PFSK-1 (cell line): ENCODE measurements around the gene CNN3.

Experiments
- FOXP2 ChIP-seq: optimal IDR thresholded peaks from 2 replicates; pipeline ENCODE3; 2011; ENCODE audit warnings: borderline replicate concordance, control low read depth, inconsistent platforms; ENCODE audit not compliant: insufficient read depth; ENCODE audit errors: extremely low read length, extremely low read depth
- POLR2AphosphoS5 ChIP-seq: IDR thresholded peaks from 2 replicates; pipeline ENCODE4 v1.6.1; 2012; ENCODE audit warnings: low read depth, mild to moderate bottlenecking, control low read depth, low read length, moderate library complexity
- REST ChIP-seq, 2 experiments: IDR thresholded peaks; 2 replicates each; pipeline versions ENCODE4 v1.6.1 to v1.8.0; 2011 to 2012; ENCODE audit warnings: low read depth in 2 of 2, low read length in 2 of 2, control low read depth in 1 of 2, inconsistent platforms in 1 of 2, mild to moderate bottlenecking in 1 of 2, moderate library complexity in 1 of 2; ENCODE audit not compliant: insufficient read depth in 1 of 2
- SIN3A ChIP-seq: IDR thresholded peaks from 2 replicates; pipeline ENCODE4 v1.6.1; 2012; ENCODE audit warnings: mild to moderate bottlenecking, low read length, moderate library complexity, borderline replicate concordance; ENCODE audit not compliant: insufficient read depth
- TAF1 ChIP-seq: IDR thresholded peaks from 2 replicates; pipeline ENCODE4 v1.6.1; 2012; ENCODE audit warnings: low read length, control low read depth, borderline replicate concordance; ENCODE audit not compliant: insufficient read depth

CNN3 gene

GRCh38 chr1:94917251-94917650, 9.7 kb downstream of the CNN3 start:
- TF ChIP-seq SIN3A: no peak
- TF ChIP-seq POLR2AphosphoS5: no peak
- TF ChIP-seq REST (IDR thresholded peaks at IDR 0.05; ENCODE audit: insufficient read depth in 1 of 2, low read depth in 2 of 2, low read length in 2 of 2): no peak
- TF ChIP-seq FOXP2: no peak
- no peak for TF ChIP-seq TAF1

GRCh38 chr1:94912263-94913184, 14.4 kb downstream of the CNN3 start:
- TF ChIP-seq TAF1: no peak

GRCh38 chr1:94909486-94909885, 17.4 kb downstream of the CNN3 start:
- TF ChIP-seq SIN3A (no peak), REST (IDR thresholded peaks at IDR 0.05; ENCODE audit: insufficient read depth in 1 of 2, low read depth in 2 of 2, low read length in 2 of 2) (no peak), FOXP2 (no peak), POLR2AphosphoS5 (no peak), TAF1 (no peak)

GRCh38 chr1:94908965-94909364, 17.9 kb downstream of the CNN3 start:
- no peak for TF ChIP-seq POLR2AphosphoS5

- TF ChIP-seq FOXP2 (no peak), POLR2AphosphoS5 (no peak), TAF1 (no peak), SIN3A (no peak), REST (IDR thresholded peaks at IDR 0.05; ENCODE audit: insufficient read depth in 1 of 2, low read depth in 2 of 2, low read length in 2 of 2) (no peak)
Measured at GRCh38 chr1:94908190-94908589, 18.7 kb downstream of the CNN3 start.

GRCh38 chr1:94907136-94907535, 19.8 kb downstream of the CNN3 start:
- TF ChIP-seq SIN3A (no peak), FOXP2 (no peak), TAF1 (no peak), POLR2AphosphoS5 (no peak), REST (IDR thresholded peaks at IDR 0.05; ENCODE audit: insufficient read depth in 1 of 2, low read depth in 2 of 2, low read length in 2 of 2) (no peak)
